ENCODE results near the gene ELMO2. TPM values are rescaled to one million over a fixed set of nuclear protein-coding genes. Genes with fewer than 3 reads are reported as not detected.
"Not testable (repeated sequence)": the region's sequence is repeated elsewhere in the genome, so short reads cannot be mapped to it uniquely, and the experiment has no call there.

Gene ELMO2
- total RNA-seq, 1 donor from 2014 or later, result 22.4 TPM

DNA sequence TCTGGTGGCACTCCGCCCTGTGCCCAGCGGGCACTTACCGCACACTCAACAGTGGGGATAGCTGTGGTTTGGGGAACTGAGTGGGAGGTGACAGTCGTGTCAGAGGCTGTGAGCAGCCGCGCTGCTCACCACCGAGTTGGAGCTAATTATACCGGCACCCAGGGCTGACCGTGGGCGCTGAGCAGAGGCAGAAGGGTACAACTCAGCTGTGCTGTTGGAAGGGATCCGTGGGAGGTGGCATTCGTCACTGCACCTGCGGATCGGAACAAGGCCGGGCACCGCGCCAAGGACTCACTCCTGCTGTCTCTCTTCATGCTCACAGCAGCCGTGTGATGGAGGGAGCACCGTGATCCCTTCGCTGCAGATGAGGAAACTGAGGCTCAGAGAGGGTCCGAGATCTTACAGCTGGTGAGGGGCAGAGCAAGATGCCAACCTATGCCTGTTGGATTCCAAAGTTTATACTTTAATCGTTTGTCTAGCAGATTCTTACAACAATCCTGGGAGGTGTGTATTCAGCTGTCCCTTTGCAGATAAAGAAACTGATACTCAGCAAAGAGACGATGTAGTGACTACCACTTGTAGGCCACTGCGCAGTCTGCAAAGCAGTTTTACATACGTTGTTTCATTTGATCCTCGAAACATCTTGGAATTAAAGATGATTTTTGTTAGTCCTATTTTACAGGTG lies 713 bp upstream of the ELMO2 start:
- no peak for DNase-seq (ENCODE audit: low read depth, low spot score)

DNA sequence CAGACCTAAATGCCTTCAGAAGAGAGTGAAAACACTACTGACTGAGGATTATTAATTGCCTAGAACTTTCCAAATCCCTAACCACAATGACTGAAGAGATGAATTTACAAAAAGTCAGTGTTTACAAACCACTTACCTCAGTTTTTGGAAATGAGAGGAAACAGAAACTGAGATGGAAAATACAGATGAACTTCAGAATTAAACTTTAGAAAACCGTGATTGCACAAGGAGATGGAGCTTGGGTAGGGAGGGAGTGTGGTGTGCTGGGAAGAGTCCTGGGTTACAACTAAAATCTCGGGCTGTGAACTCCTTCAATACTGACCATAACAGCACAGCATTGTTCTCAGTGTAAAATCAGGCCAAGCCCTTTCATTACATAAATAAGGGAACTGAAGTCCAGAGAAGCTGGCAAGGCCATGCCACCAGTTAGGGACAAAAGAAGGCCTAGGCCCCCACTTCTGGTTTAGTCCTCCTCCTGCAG lies 4.0 kb downstream of the ELMO2 start:
- DNase-seq (ENCODE audit: low read depth, low spot score), result no peak

DNA sequence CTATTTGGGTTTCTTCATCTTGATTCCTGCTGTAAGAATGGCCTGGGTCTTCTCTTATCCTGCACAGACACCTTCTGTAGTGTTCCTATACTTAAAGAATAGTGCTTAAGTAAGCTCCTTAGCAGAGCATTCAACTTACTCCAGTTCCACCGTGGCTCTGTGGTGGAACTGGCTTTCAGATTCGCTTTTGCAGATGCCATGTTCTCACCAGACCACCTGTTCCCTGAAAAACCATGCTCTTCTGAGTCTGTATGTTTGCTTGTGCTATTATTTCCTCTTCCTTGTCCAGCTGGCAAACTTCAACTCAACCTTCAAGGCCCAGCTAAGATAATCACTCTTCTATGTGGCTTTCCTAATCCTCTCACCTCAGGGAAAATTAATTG lies 4.9 kb downstream of the ELMO2 start:
- DNase-seq (ENCODE audit: low read depth, low spot score), result no peak

DNA sequence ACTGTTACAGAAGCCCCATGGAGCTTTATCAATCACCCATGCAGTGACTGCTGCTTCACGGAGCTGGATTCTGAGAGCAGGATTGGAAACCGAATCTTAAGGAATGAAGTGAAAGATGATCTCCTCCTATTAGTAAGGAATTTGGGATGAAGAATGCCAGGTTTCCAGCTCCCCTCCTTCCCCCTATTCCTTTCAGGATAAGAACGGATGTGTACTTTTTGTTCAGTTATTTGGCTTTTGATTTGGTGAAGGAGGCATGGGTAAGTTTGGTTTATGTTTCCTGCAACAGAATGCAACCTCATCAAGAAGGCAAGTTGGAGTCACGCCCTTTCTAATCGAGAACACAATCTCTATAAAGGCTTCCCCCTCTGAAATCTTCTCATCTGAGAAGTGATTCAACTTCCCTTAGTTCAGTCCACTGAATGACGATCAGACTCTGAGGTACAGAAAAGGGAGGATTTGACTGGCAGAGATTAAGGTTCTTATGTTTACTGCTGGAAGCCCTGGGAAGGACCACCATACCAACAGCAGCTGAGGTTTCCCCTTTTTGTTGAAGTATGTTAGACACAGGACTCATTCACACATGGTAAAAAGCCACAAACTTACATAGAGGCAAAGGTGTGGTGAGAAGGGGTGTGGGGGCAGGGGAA lies 5.5 kb downstream of the ELMO2 start:
- DNase-seq (ENCODE audit: low read depth, low spot score), result no peak

DNA sequence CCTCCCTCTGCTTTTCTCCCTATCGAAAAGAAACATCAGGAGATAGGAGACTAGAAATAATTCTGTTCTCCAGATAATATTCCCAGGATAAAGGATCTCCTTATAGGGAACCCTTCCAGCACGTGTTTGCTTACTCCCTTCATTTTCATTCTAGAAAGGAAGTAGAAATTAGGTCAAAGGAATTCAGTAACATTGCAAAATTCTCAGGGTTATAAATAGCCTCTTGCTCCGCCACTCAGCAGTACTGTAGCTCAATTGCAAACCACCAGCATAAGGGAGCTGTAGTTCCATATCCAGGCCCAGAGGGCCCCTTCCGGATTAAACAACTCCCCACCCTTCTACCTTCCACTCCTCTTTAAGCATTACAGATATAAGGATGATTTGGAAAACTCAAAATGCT lies 6.2 kb downstream of the ELMO2 start:
- no peak for DNase-seq (ENCODE audit: low read depth, low spot score)

DNA sequence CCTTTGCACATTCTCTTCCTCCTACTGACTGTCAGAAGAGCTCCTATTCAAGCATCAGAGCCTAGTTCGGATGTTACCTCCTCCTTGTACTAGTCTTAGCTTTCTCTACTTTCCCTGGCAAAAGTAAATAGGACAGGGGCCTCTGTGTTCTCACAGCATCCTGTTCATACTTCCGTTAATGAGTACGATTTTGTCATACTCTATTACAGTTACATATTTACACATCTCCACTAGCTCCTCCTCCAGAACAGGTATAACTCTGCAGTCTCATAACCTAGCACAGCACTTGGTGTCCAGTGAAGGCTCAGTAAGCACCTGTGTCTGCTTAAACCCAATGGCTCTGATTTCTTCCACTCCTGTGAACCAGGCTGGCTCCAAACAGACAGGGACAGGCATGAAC lies 7.0 kb downstream of the ELMO2 start:
- DNase-seq (ENCODE audit: low read depth, low spot score), result no peak

DNA sequence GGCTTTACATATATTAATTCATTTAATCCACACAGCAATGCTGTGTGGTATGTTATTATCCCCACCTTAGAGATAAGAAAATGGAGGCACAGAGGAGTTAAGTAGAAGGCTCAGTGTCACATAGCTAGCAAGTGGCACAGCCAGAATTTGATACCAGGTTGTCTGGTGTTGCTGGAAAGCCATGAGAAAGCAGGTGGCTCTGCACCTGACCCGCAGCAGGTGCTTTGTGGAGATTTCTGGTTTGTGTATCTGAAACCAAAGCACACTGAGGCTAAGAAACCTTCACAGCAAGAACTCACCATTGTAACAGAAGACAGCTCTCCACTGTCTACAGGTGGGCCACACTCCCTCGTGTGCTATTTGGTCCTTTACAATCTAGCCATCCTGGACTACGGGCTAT lies 7.5 kb downstream of the ELMO2 start:
- DNase-seq (ENCODE audit: low read depth, low spot score), result no peak

DNA sequence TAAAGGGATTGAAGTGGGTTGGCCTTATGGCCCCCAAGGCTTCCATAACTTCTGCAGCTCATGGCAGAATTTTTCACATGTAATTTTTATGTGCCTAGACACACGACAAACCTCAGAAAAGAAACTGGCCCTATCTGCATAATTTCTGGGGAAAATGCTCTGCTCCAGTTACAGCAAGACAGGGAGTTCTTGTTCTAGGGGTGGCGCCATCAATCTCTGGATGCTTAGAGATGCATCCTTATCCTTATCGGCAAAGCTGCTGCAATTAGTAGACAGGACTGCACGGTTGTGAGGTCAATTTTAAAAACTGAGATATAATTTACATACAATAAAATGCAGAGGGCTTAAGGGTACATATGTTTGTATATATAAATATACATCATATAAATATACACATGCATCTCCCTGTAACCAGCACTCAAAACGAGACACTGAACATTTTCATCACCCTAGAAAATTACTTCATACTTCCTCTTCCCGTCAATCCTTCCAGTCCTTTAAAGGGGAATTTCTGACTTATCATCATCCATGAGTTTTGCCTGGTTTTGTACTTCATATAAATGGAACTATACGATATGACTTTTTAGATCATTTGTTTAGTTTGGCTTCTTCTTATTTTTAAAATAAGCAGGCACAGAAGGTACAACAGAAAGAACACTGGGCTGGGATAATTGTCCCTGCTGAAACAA lies 10.2 kb downstream of the ELMO2 start:
- DNase-seq (ENCODE audit: low read depth, low spot score), result no peak

DNA sequence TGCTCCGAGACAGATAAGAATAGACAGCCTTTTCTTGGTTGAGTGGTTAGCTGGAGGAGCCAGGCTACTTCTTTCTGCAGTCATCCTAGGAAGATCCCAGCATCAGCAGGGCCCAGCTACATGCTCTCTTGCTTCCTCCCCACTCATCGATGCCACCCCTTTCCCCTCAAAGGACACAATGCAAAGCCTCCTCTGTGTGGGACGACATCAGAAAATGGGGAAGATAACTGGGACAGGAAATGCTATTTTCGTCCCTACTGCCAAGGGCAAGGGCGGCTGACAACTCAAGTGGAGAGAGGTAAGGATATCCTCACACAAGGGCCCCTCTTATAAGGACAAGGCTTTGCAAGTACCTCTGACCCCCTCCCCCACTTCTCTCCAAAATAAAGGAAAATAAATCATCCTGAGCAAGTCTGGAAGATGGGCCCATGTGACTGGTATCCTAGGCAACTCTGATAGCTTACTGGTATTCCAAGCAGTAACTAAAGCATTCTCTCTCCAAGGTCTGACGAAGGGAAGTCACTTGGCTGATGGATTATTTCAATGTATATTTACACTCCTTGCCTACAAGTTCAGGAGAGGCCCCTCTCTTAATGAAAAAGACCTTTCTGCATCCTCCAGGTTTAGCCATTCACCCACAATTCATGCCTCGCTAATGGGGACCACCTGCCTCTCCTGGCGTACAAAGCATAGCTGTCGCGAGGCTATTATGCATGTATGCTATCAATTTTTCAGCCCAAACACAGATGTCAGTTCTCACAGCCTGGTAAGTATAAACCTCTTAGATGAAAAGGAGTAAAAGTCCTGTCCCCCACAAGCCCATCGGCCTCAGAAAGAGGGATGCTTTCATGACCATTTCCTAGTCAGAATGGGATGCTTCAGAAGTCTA lies 11.3 kb downstream of the ELMO2 start:
- no peak for DNase-seq (ENCODE audit: low read depth, low spot score)

DNA sequence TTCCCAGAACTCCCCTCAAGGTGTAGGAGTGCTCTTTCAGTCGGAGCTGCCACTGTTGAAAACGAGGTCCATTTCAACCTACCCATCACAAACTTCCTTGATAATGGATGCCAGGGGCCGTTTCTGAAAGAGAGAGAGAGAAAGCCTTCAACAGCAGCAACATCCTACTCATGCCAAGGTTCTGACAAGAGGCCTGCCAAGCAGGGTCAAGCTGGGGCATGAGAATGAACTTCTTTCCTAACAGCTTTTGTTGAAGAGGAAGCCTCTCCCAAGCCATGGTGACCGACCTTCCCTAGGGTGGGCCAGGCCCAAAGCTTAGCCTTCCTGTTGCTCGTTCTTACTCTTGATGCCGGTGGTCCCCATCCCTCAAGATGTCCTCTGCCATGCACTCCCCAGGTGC lies 12.4 kb downstream of the ELMO2 start:
- no peak for DNase-seq (ENCODE audit: low read depth, low spot score)

DNA sequence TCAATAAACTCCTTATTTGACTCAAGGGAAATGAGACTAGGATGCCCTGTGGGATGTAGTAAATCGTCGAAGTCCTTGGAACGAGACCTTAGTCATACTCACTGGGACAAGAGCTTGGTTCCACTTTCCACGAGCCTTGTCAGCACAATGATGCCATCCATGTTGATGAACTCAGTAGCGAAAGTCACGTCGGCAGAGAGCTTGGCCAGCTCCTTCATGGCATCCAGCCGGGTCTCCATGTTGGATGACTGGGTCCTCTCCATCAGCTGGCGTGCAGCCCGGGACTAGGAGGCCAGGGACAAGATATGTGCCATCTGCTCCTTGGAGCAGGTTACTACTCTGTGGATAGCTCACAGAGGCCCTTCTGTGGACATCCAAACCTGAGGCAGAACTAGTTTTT lies 17.5 kb downstream of the ELMO2 start:
- DNase-seq (ENCODE audit: low read depth, low spot score), result no peak

DNA sequence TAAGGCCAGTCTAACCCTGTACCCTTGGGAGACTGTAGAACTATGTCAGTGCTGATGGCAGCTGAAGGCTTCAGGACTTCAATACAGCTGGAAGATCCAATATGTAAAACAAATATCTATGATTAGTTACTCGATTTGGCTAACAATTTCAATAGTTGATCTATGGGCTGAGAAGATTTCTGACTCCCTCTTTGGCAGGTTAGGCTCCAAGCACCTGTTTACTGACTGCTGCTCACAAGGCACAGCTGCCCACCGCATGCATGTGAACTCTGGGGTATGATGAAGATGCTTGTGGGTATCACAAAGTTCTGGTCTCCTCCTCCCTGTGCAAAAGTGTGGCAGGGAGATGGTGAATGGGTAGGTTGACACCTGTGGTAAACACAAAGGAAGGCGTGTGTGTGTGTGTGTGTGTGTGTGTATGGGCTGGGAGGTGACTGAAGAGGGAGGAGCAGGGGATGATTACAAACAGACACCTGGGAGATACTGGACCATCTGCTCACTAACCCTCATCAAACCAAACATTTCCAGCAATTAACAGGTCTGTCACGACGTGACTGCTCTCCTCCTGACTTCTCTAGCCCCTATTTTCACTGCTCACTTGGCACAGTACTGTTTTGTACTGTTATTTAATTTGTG lies 18.1 kb downstream of the ELMO2 start:
- DNase-seq (ENCODE audit: low read depth, low spot score), result no peak

DNA sequence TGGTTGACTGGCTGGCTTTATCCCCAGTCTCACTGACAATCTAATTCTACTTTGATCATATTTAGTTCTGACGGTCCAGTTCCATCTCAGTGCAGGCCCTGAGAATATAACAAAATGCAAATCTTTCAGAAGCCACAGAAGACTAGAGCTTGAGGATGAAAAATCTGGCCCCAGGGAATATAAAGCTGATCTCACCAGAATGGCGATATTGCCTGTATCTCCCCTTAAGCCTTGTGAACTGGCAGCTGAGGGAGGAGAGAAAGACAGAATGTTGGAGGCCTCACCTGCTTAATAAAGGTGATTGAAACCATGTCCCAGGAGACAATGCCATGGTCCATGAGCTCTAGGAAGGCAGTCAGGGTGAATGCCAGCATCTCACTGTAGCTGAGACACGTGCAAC lies 19.4 kb downstream of the ELMO2 start:
- DNase-seq (ENCODE audit: low read depth, low spot score), result not testable (repeated sequence)

DNA sequence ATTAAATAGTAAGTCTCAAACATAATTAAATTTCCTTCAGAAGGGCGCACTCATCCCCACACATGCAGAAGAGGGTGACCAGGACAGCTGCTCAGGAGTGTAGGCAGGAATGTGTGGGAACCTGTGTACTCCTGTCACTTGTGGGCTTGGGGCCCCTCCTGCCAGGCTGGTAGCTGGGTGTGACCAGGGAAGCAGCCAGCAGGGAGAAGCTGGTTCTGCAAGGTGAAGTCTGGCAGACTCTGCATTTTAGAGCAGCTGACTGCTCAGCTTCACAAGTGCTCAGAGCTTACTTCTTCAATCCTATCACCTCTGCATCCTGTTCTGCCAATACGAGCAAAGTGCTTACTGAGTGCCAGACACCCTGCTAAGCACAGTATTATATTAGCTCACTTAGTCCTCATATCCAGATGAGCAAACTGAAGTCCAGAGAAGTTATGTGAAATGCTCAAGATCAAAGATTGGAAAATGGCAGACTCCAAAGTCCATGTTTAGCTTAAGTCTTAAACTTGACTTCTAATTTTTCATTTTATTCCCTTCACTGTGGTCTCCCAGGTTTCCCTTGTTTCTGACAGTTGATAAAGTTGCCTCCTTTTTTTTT lies 27.9 kb downstream of the ELMO2 start:
- DNase-seq (ENCODE audit: low read depth, low spot score), result no peak

DNA sequence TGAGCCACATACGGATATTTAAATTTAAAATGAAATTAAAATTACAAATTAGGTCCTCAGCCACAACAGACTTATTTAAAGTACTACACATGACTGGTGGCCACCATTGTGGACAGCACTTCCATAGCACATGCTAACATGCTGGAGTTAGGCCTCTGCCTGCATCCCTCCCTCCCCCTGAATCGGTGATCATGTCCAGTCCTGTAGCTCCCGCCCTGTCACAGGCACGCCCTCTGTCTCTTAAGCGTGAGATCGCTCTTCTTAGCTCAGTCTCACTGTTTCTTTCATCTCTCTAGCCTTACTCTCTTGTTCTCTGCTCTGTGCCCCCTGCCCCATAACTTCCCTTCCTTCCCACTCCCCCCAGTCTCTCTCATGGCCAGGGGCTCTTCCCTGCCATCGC lies 28.9 kb downstream of the ELMO2 start:
- DNase-seq (ENCODE audit: low read depth, low spot score), result no peak

DNA sequence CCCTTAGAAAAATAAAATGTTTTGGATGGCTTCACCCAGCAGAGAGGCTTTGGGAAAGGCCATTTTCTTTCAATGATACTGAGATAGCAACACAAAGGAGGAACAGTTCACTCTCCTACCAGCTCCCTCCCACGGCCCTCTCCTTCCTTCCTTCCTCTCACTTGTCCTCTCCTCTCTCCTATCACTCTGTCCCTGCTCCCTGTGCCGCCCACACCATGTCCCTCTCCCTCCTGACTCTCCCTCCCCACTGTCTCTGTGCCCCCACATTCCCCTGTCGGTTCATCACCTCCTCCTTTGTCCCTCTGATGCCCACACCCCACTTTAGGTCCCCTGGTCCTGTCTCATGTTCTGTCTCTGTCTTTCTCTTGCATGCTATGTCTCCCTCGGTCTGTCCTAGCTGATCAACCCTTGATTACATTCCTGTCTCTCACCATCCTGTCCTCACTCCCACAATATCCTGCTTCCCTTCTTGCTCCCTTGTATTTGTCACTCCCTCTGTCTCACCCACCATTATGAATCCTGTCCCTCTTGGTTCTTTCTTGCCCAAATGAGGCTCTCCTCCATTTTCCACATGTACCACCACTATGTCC lies 30.1 kb downstream of the ELMO2 start:
- no peak for DNase-seq (ENCODE audit: low read depth, low spot score)

DNA sequence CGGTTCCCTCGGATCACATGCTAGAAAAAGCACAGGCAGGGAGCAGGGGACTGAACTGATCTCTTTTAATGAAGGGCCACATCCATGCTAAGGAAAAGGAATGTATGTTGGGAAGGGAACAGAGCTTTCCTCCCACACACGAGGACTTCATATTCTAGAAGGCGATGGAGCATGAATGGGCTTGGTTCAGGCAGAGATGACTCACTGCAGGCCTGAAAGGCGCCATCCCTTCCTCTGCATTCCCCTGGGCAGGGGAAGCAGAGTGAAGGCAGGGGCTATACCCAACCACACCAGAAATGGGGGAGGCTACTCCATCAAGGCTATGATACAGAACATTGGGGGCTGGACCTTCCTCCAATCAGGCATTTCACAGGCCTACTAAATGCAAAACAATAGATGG lies 30.6 kb downstream of the ELMO2 start:
- no peak for DNase-seq (ENCODE audit: low read depth, low spot score)

DNA sequence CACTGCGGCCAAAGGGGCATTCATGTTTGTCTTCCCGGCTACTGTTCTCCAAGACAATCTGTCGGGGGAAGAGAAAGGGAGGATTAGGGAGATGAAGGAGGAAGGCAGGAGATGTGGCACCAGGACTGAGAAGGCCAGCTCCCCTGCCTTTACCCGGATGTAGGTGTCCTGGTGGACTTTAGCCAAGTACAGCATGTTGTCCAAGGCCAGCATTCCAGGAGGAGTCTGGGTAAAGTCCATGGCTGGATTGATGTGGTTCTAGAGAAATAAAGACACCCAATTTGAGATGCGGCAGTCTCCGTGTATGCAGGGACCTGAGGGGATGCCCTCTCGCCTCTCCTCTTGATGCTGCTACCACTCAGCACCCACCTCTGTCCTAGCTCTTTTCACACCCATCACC lies 32.0 kb downstream of the ELMO2 start:
- DNase-seq (ENCODE audit: low read depth, low spot score), result no peak

DNA sequence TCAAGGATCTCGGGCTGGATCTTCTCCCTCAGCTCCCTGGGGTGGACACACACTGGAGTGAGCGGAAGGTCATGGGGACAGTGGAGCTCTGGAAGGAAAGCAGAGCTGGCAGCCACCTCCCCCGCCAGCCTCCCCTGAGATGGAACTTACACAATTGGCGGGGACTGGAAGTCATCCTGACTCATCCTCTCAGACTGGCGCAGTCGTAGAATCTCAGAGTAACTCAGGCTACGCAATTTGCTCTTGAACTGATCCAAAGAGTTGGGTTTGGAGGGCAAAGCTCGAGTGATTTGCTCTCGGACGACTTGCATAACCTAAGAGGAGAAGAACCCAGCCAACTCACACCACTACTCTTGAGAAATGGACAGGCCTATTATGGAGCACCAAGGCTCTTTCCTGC lies 34.8 kb downstream of the ELMO2 start:
- no peak for DNase-seq (ENCODE audit: low read depth, low spot score)

DNA sequence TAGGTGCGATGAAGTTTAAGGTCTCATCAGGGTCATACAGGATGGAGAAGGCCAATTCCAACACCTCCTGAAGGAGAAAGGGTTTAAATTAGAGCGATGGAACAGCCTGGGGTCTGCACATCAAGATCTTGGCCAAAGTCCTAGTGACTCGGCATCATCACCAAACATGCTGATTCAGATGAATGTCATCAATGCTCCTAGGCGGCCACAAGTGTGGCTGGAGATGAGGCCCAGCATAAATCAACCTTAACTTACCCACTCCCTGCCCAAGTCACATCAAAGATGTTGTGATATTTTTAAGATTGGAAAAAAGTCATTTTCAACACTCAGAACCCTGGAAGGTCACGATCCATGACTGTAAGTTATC lies 37.5 kb downstream of the ELMO2 start:
- no peak for DNase-seq (ENCODE audit: low read depth, low spot score)
